Measurements from ENCODE around the gene KIF26B.

DNA sequence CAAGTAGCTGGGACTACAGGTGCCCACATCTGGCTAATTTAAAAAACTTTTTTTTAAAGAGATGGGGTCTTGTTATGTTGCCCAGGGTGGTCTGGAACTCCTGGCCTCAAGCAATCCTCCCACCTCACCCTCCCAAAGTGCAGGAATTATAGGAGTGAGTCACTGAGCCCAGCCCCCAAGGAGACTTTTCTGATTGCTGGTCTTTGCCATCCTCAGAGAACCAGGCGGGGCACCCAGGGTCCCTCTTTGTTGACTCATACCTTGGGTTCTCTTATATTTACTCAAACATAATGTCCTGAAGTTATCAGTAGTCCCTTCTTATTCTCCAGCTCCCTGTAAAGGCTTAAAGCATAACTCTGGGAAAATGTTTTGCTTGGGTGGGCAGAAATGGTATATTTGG, 51.1 kb downstream of the KIF26B start:
- TF ChIP-seq, protein P1, sequence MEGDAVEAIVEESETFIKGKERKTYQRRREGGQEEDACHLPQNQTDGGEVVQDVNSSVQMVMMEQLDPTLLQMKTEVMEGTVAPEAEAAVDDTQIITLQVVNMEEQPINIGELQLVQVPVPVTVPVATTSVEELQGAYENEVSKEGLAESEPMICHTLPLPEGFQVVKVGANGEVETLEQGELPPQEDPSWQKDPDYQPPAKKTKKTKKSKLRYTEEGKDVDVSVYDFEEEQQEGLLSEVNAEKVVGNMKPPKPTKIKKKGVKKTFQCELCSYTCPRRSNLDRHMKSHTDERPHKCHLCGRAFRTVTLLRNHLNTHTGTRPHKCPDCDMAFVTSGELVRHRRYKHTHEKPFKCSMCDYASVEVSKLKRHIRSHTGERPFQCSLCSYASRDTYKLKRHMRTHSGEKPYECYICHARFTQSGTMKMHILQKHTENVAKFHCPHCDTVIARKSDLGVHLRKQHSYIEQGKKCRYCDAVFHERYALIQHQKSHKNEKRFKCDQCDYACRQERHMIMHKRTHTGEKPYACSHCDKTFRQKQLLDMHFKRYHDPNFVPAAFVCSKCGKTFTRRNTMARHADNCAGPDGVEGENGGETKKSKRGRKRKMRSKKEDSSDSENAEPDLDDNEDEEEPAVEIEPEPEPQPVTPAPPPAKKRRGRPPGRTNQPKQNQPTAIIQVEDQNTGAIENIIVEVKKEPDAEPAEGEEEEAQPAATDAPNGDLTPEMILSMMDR (IDR thresholded peaks at IDR 0.05): no peak
- TF ChIP-seq POLR2A (IDR thresholded peaks at IDR 0.05): no peak

Data from tibial nerve (tissue), 3 donors.